Fibroblast of mammary gland (primary cell): ENCODE data around the gene DNAAF8.

Source experiments
- DNase-seq: peaks from one replicate; pipeline ENCODE4 v3.0.0-alpha.2; 2010; ENCODE audit warnings: low read depth
- H3K4me3 ChIP-seq: 2 replicates; pipeline ENCODE4 v1.5.1; 2011; ENCODE audit warnings: low read depth, mild to moderate bottlenecking, low read length, moderate library complexity; ENCODE audit not compliant: control insufficient read depth
- TF ChIP-seq, protein P1 (sequence below): conservative IDR thresholded peaks from 2 replicates; pipeline ENCODE4 v1.5.1; 2011; ENCODE audit warnings: low read depth, low read length, inconsistent platforms; ENCODE audit not compliant: control insufficient read depth, insufficient read depth

DNAAF8 gene

DNA sequence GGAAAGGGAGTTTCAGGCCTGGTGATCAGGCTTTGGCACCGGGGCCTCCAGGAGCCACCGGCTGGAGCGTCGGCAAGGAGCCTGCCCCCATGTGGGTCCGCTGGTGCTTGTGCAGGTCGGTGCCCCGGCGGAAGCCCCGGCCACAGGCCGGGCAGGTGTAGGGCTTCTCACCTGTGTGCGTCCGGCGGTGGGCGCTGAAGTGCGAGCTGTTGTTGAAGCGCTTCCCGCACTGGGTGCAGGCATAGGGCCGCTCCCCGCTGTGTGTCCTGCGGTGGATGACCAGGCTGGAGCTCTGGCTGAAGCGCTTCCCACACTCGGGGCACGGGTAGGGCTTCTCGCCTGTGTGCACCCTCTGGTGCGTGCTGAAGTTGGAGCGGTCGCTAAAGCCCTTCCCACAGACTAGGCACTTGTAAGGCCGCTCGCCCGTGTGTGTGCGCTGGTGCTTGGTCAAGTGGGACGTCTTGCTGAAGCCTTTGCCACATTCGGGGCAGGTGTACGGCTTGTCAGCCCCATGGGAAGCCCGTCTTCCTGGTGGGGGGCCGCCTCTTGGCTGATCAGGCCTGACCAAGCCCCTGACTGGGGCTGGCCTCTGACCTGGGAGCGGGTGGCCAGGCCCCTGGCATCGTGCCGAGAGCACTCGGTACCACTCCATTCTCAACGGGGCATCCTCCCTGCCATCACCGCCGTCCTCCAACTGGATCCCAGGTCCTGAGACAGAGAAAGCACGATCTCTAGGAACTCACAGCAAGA is 18.2 kb downstream of the DNAAF8 start:
- no peak for DNase-seq
- H3K4me3 ChIP-seq = no peak overlapping the region
- TF ChIP-seq, protein P1, sequence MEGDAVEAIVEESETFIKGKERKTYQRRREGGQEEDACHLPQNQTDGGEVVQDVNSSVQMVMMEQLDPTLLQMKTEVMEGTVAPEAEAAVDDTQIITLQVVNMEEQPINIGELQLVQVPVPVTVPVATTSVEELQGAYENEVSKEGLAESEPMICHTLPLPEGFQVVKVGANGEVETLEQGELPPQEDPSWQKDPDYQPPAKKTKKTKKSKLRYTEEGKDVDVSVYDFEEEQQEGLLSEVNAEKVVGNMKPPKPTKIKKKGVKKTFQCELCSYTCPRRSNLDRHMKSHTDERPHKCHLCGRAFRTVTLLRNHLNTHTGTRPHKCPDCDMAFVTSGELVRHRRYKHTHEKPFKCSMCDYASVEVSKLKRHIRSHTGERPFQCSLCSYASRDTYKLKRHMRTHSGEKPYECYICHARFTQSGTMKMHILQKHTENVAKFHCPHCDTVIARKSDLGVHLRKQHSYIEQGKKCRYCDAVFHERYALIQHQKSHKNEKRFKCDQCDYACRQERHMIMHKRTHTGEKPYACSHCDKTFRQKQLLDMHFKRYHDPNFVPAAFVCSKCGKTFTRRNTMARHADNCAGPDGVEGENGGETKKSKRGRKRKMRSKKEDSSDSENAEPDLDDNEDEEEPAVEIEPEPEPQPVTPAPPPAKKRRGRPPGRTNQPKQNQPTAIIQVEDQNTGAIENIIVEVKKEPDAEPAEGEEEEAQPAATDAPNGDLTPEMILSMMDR = no peak

DNA sequence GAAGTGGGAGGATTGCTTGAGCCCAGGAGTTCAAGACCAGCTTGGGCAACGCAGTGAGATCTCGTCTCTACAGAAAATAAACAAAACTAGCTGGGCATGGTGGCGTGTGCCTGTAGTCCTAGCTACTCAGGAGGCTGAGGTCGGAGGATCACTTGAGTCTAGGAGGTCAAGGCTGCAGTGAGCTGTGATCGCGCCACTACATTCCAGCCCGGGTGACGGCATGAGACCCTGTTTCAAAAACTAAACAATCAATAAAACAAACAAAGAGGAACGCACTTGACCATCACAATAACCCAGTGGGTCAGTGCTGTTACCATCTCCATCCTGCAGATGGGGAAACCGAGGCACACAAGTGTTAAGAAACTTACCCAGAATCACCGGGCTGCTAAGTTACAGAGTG is 18.9 kb downstream of the DNAAF8 start:
- no peak for DNase-seq
- TF ChIP-seq, protein P1 = no peak
- H3K4me3 ChIP-seq = no peak overlapping the region

DNA sequence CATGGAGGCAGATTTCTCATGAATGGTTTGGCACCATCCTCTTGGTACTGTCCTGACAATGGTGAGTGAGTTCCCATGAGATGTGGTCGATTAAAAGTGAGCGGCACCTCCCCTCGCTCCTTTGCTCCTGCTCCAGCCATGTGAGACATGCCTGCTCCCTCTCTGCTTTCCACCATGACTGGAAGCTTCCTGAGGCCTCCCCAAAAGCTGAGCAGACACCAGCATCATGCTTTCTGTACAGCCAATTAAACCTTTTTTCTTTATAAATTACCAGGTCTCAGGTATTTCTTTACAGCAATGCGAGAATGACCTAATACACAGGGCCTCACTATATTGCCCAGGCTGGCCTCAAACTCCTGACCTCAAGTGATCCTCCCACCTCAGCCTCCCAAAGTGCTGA is 20.5 kb downstream of the DNAAF8 start:
- H3K4me3 ChIP-seq = no peak overlapping the region
- no peak for DNase-seq
- TF ChIP-seq, protein P1 = no peak

DNA sequence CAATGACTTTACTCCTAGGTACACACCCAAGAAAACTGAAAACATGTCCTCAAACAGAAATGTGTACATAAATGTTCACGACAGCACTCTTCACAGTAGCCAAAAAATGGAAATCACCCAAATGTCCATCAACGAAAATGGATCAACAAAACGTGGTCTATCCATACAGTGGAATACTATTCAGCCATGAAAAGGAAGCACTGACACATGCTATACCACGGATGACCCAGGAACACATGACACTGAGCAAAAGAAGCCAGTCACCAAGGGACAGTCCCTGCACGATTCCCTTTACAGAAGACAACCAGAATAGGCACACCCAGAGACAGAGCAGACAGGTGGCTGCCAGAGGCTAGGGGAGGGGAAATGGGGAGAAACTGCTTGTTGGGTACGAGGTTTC is 21.4 kb downstream of the DNAAF8 start:
- H3K4me3 ChIP-seq = no peak overlapping the region
- TF ChIP-seq, protein P1 = no peak
- DNase-seq = no peak

DNA sequence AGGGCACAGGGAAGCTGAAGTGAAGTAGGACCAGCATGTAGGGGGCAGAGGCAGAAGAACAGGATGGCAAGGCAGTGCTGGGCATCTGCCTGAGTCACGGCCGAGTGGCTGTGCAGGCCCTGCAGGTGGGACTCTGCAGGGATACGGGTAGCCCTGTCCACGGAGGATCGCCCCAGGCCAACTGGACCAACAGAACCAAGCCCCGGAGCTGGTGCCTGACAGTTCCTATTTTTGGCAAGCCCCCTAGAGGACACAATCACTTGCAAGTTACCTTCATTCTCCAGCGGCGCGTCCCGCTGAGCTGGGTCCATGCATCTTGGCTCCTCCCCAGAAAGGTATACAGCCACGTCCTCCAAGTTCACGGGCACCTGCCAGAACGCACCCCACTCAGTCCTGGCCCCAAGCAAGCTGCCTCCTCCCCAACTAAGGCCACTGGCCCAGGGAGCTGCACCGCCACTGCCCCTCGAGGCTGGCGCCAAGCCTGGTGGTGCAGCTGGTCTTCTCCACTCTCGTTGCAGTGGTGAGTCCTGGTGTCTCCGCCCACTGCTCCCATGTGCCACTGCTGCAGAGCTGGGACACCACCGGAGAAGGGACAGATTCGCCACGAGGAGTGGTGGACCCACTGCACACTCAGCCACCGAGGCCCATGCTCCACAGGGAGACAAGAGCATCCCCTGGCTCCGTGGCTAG is 26.0 kb downstream of the DNAAF8 start:
- DNase-seq = no peak
- no peak overlapping the region for H3K4me3 ChIP-seq
- TF ChIP-seq, protein P1 = no peak

DNA sequence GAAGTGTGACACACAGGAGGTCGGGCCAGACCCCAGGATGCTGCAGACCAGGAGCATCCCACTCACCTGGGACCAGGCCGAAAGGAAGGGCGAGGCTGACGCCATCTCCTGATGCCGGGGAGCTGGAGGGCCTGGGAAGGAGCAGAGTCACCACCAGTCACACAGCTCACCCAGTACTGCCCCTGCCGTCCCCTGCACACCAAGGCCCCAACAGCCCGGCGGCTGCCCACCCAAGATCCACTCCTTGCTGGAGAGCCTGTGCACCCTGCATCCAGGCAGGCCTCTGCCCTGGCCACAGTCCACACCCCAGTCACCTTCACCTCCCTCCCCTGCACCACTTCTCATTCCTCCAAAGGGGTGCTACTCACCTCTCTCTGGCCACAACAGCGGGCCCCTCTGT is 27.9 kb downstream of the DNAAF8 start:
- no peak overlapping the region for H3K4me3 ChIP-seq
- TF ChIP-seq, protein P1 = no peak
- no peak for DNase-seq

DNA sequence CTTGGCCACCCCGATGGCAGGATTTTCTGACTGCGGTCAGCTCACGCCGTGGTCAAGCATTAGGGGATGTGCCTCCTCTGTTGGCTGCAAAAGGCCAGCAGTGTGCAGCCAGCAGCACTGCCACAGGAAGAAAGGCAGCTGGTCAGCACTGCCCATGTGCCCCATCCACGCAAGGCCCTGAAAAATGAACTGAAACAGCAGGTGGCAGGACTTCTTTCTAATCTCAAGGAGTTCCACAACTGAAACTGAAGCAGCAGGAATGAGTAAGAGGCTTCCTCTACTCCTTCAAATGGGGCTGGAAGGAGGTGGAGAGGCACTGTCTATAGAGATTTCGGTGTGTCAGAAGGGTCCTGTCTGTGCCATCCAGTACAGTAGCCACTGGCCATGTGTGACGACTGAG is 29.5 kb downstream of the DNAAF8 start:
- TF ChIP-seq, protein P1 = no peak
- no peak overlapping the region for H3K4me3 ChIP-seq
- DNase-seq = no peak
